GM15510 (cell line): ENCODE measurements around the gene MMRN1.

ENCODE experiments used
- POLR2A ChIP-seq: IDR thresholded peaks from 3 replicates; pipeline ENCODE4 v1.6.1; 2011; ENCODE audit warnings: borderline replicate concordance; ENCODE audit not compliant: insufficient read length; ENCODE audit errors: extremely low read depth

The MMRN1 gene

DNA sequence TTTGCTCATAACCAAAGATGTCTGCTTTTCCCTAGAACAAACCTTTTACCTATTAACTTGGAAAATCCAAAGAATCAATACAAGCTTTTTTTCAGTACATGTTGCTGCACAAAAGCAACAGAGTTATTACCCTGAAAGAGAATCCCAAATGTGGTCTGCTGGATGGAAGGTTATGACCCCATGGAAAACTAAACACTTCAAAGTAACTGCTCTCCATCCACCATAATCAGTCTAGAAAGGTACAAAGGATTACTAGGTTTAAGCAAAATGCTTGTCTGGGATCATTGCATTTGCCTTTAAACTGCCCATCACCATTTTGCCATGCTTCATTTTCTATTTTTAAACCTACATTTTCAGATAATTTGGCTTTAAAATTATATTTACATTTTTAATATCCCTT lies 11.7 kb downstream of the MMRN1 start:
- no peak for TF ChIP-seq POLR2A

DNA sequence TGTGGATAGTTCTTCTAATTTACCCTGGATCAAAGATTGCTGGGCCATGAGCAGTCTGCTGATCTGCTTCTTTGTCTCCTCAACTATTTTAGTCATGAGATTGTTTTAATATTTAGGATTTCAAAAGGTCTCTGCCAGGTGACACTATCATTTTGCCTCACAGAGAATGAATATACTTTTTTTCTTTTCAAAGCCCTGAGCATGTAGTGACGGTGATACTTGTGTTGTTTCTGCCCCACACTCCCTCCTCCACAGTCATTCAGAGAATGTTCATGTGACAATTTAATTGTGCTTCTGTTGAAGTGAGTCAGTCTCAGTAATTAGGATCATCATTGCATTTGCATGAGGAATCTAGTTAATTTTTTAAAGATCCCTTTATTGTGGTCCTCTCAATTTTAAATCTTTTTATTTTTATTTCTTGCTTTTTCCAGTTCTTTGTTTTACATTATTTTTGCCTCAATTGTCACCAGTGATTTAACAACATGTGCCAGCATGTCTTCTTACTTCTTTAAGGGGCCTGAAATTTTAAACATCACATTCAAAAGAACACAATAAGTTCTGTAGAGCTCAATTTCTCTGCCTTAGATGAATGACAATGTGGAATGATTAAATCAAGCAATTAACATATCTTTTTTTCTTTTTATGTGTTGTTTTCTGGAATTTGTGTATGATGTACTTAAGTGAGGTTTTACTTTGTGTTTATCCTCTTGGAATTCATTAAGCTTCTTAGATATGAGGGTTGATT lies 12.3 kb downstream of the MMRN1 start:
- no peak for TF ChIP-seq POLR2A

DNA sequence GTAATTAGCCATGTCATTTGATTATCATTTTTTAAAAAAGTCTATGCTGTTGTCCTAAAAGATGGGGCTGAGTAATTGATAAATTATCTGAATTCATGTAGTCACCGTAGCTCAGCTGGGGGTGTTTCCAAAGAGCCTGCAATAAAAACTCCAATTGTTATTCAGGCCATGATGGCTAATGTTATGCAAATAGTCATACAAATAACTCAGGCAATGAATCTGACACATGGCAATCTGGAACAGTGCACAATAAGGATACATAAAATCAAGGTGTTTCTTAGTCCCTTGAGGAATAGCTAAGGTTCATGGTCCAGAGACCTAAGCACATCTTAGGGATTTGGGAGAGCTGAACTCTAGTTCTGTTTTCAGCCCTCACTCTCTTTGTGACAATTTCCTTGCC lies 15.2 kb downstream of the MMRN1 start:
- TF ChIP-seq POLR2A: no peak

DNA sequence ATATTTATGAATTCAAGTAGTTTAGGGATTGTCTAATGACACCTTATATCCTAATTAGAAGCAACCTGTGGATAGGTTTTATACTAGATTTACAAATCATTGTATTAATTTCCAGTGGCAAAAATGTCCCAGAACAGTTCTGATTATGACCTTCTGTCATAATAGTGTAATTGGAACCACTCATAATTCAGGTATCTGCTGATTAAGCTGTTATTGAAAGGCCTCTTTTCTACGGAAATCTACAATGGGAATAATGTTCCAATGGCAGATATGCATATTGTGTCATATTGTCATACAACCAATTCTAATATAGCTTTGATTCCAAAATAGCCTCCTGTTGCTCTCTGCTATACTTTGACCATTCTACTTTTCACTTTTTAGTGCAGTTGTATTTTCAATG lies 19.0 kb downstream of the MMRN1 start:
- TF ChIP-seq POLR2A: no peak

DNA sequence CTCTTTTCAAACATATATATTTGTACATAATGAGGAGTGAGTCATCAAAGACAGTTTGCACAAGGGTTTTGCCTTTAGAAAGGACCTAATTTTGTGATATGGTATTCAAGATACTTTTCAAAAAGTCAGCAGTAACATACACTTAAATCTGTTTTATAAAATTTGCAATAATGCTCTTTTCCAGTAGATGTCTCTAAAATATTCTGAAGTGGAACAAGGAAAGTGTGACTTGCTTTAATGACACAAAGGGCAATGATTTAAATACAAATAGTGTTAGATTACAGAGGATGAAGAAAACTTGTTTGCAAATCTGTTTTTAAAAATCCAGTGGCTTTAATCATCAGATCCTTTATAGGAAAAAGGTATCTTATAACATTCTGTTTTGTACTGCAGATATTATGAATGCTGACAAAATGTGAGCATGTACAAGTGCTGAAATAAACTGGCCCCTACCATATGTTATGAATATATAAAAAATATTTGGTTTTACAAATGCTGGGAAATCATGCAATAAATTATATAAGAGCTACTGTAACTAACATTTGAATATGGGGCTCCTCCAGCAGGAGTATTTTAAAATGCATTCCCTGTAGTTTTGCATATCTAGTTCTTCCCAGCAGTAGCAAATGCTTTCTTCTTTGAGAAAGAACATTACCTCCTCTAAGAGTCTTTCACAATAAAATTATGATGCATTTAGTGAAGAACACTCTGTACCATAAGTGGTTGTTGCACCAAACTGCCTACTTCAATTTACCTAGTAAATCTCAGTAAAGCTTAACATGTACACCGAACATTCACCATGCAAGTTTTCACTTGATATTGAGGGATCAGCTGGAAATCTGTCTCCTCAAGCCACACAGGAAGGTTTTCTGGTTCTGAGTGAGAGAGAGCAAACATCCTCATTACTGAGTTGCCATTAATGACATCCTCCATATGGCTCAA lies 20.2 kb downstream of the MMRN1 start:
- TF ChIP-seq POLR2A: no peak

DNA sequence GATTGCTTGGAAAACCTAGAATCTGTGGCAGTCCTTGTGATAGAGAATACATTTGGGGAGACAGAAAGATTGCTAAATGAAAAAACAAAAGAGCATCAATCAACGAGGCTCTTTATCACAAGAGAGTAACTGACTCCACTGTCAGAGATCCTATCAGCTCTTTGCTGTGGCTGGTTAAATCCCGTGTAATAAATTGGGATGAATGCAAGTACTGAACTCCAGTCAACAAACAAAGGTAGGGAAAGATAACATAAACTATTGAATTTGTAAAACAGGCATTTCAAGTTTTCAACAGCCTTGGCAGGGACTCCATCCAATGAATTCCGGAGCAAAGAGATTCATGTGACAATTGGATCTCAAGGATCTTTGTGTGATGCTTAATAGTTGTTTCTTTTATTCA lies 21.3 kb downstream of the MMRN1 start:
- no peak for TF ChIP-seq POLR2A

DNA sequence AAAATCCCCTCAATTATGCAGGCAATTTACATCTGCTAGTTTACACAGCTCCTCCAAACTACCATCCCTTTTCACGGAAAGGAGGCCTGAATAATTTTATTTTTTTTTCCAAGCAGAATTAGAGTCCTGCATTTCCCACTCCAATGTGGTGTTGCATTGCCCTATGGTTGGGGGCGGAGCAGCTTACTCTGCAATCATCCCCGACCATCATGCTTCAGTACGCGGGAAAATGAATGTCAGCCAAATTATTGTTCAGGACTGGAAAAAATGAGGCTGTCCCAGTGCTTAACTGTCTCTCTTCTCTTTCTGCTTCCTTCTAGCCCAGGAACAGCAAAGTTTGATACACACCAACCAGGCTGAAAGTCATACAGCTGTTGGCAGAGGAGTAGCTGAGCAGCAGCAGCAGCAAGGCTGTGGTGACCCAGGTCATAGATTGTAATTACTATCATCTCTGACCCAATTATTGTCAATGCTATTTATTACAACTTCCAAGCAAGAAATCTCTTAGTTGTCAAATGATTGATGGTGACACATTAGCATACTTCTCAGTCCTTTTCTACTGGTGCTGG lies 28.3 kb downstream of the MMRN1 start:
- no peak for TF ChIP-seq POLR2A

DNA sequence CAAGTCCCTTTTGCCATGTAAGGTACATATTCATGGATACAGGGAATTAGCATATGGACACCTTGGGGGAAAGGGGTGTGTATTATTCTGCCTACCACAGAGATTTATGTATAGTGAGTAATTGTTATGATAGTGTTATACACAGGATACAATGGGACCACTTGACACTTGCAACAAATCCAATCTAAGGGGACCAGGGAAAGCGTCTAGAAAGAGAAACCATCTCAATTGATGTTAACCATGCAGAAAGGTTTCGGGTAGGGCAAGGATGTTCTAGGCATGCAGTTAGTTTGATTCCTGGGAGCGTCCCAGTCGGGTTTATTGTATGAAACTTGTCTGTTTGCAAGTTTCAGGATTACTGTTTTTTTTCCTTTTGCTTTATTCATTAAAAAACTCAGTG lies 34.2 kb downstream of the MMRN1 start:
- no peak for TF ChIP-seq POLR2A

DNA sequence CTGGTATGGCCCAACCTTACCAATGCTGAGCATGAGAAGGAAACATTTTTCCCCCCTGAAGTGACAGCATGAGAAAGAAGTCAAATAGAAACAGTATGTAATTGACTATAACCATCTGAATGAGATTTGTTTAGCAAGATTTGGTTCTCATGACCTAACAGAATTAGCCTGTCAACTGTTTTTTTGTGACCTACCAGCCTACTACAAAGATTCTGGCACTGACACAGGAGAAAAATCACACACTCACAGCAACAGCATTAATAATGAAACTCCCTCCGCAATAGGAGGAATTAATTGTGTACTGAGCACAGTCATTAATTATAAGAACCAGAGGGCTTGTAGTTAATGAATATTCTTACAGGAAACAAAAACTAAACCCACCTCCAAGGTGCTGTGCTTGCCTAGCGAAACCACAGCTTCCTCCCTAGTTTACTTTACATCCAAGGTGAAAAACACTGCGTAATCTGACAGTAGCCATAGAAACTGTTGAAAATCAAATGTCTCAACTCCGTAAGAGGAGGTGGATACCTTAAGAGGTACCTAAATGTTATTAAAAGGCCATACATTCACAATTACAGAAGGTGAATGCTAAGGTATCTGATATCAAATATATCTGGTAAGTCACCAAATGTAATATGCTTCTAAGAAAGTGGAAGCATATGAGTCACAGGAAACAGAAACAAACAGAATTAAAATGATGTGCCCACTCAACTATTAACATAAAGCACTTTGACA lies 34.9 kb downstream of the MMRN1 start:
- no peak for TF ChIP-seq POLR2A

DNA sequence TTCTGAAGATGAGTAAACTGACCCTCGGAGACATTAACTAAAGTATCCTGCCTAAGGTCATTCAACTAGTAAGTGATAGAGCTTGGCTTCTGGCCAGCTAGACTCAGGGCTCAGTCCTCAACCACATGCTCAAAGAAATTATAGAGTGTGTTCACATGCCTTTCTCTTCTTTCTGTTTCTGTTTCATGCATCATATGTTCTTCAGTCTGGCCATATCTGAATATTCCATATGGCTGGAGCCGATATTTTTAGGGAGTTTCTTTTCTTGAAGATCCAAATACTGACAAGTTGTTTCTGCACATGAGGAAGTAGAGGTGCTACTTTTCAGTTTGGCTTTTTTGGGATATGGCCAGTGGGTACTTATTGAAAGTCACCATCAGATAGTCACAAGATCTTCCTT lies 44.9 kb downstream of the MMRN1 start:
- TF ChIP-seq POLR2A: no peak

DNA sequence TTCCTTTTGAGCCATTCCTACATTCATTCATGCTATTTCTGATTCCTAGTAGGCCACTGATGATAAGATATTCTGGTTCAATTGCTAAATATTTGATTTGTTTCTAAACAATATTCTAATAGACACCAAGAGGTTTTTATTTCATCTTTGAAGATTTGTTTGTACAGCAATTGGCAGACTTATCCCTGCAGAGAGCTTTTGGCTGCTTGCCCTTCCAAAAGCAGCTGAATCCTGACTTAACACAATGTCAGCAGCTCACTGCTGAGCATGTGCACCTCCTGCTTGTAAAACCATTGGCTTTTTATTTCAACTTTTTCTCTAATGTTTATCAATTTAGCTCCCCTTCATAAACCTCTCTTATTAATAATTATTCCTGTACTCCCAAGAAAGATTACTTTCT lies 45.3 kb downstream of the MMRN1 start:
- no peak for TF ChIP-seq POLR2A

DNA sequence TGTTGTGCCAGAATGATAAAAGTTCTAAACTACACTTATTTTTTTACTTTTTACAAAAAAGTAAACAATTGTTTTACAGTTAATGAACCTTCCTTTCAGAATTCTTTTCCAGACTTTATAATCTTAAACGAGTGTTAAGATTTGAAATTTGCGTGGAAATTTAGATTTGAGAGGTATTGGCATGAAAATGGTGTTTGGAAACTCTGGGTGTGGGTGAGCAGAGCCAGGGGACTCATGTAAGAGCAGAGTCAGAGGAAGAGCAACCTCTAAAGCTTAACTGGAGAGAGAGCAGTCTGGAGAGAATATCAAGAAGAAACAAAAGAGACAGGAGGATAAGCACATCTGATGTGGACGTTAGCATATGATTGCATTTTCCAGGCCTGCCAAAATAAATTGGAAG lies 48.2 kb downstream of the MMRN1 start:
- TF ChIP-seq POLR2A: no peak

DNA sequence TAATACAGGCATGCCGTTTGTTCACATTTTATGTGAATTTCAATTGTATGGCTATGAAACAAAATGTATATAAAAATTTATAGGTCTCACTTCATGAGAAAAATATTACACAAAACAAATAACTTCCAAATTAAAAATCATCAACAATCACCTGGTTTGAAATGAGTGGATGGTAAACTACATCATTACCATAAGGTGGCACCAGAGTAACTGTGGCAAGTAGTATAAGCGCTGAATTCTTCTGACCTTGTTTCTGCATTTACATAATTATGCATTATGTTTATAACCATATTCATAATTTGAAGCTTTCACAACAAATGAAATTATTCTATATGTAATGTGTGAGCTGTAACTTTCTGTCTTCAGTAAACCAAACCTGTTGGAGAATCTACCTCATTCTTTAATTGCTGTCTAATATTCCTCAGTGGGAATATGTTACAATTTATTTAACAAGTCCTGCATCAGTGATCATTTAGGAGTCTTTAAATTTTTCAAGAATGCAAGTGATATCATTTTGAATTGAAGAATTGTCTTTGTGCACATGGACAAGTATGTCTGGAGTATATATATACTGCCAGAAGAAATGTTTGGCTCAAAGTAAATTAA lies 55.2 kb downstream of the MMRN1 start:
- no peak for TF ChIP-seq POLR2A

DNA sequence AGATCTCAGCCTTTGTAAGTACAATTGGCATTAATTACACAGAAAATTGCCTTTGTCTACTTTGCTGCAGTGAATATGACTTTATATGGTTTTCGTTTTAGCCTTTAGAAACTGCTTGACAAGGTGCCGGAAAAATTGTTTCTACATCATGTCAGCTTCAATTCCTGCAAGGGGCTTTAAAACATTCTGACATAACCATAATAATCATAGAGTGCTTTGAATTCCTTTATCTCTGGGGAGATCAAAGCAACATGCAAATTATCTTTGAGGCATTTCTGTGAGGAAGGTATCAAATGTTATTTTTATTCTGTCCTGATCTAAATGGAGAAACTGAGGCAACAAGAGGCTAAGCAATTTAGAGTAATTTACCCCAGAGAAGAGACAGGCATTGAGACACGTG lies 57.8 kb downstream of the MMRN1 start:
- no peak for TF ChIP-seq POLR2A
